WTC11 (cell line): ENCODE results near the gene DHDH. TPM values are rescaled to one million over a fixed set of nuclear protein-coding genes. Genes with fewer than 3 reads are reported as not detected.

Source experiments
- ATAC-seq: fragments of 200-7000 bp; cut with Tn5 transposase; 2 replicates; pipeline ENCODE4 v1.10.0; 2021; ENCODE audit warnings: mild to moderate bottlenecking, moderate library complexity
- CTCF ChIA-PET: fragments of 300-600 bp; sonication (Branson Sonifier 250); formaldehyde crosslinking; loops from one replicate; lab custom pipeline; 2021; ENCODE audit warnings: antibody characterized with exemption; lab: Charles Lee
- POLR2A ChIA-PET: fragments of 350-600 bp; sonication (Branson Sonifier 250); formaldehyde crosslinking; loops from one replicate; lab custom pipeline; 2021; ENCODE audit warnings: antibody characterized with exemption; lab: Charles Lee
- DNase-seq: peaks from one replicate; pipeline ENCODE4 v3.0.0; 2021; ENCODE audit warnings: low spot score
- H3K27ac Mint-ChIP-seq: 2 replicates; pipeline ENCODE4 v1.8.0; 2021; ENCODE audit warnings: mixed read lengths
- H3K27me3 Mint-ChIP-seq: 2 replicates; pipeline ENCODE4 v1.8.0; 2021; ENCODE audit warnings: low read depth, mild to moderate bottlenecking, moderate library complexity, mixed read lengths
- H3K36me3 Mint-ChIP-seq: 2 replicates; pipeline ENCODE4 v1.8.0; 2021; ENCODE audit warnings: mixed read lengths
- H3K4me1 Mint-ChIP-seq: 2 replicates; pipeline ENCODE4 v1.8.0; 2022; ENCODE audit warnings: mixed read lengths
- H3K4me3 Mint-ChIP-seq: 2 replicates; pipeline ENCODE4 v1.8.0; 2021; ENCODE audit warnings: mild to moderate bottlenecking, moderate library complexity, mixed read lengths
- H3K9me3 Mint-ChIP-seq: 2 replicates; pipeline ENCODE4 v1.8.0; 2021; ENCODE audit warnings: mixed read lengths
- CBFB ChIP-seq: sonication (generic); formaldehyde crosslinking; IDR thresholded peaks from 2 replicates; pipeline ENCODE4 v1.8.1; 2022; ENCODE audit warnings: mild to moderate bottlenecking, low read depth, missing genetic modification reagents
- ESRRA ChIP-seq: sonication (generic); formaldehyde crosslinking; IDR thresholded peaks from 2 replicates; pipeline ENCODE4 v1.8.1; 2022; ENCODE audit warnings: mild to moderate bottlenecking, missing genetic modification reagents, borderline replicate concordance
- ETV6 ChIP-seq: sonication (generic); formaldehyde crosslinking; IDR thresholded peaks from 2 replicates; pipeline ENCODE4 v1.8.1; 2022; ENCODE audit warnings: mild to moderate bottlenecking, missing genetic modification reagents
- FOXK1 ChIP-seq: sonication (generic); formaldehyde crosslinking; IDR thresholded peaks from 2 replicates; pipeline ENCODE4 v1.8.0; 2022; ENCODE audit warnings: mild to moderate bottlenecking, moderate library complexity, missing genetic modification reagents
- FOXP1 ChIP-seq: sonication (generic); formaldehyde crosslinking; IDR thresholded peaks from 2 replicates; pipeline ENCODE4 v1.8.0; 2022; ENCODE audit warnings: missing genetic modification reagents, mild to moderate bottlenecking, moderate library complexity, borderline replicate concordance
- GABPB1 ChIP-seq: sonication (generic); formaldehyde crosslinking; IDR thresholded peaks from 2 replicates; pipeline ENCODE4 v1.8.1; 2023; ENCODE audit warnings: mild to moderate bottlenecking, missing genetic modification reagents
- KAT7 ChIP-seq: sonication (generic); formaldehyde crosslinking; IDR thresholded peaks from 2 replicates; pipeline ENCODE4 v1.8.1; 2023; ENCODE audit warnings: missing genetic modification reagents, mild to moderate bottlenecking, borderline replicate concordance
- MYBL2 ChIP-seq: sonication (generic); formaldehyde crosslinking; IDR thresholded peaks from 2 replicates; pipeline ENCODE4 v1.8.1; 2023; ENCODE audit warnings: mild to moderate bottlenecking, moderate library complexity, missing genetic modification reagents
- OVOL2 ChIP-seq: fragments of 250-450 bp; sonication (Bioruptor Pico); IDR thresholded peaks from 2 replicates; pipeline ENCODE4 v1.9.0; 2021; ENCODE audit warnings: mild to moderate bottlenecking, borderline replicate concordance
- PRRX2 ChIP-seq: fragments of 250-450 bp; sonication (Bioruptor Pico); IDR thresholded peaks from 2 replicates; pipeline ENCODE4 v1.8.0; 2021; ENCODE audit warnings: mild to moderate bottlenecking
- RORB ChIP-seq: fragments of 250-450 bp; sonication (Bioruptor Pico); IDR thresholded peaks from 2 replicates; pipeline ENCODE4 v1.9.0; 2021; ENCODE audit warnings: mild to moderate bottlenecking
- TCF7 ChIP-seq: sonication (generic); formaldehyde crosslinking; IDR thresholded peaks from 2 replicates; pipeline ENCODE4 v1.8.0; 2022; ENCODE audit warnings: mild to moderate bottlenecking, low read depth, missing genetic modification reagents, moderate library complexity
- TP53 ChIP-seq: sonication (generic); formaldehyde crosslinking; IDR thresholded peaks from 2 replicates; pipeline ENCODE4 v1.8.1; 2023; ENCODE audit warnings: mild to moderate bottlenecking, missing genetic modification reagents
- ZNF121 ChIP-seq: sonication (generic); formaldehyde crosslinking; IDR thresholded peaks from 2 replicates; pipeline ENCODE4 v1.8.0; 2023; ENCODE audit warnings: missing genetic modification reagents
- total RNA-seq: library from RNA; stranded (reverse); gene quantifications from 3 replicates; pipeline ENCODE4 v1.2.3, GENCODE V29; 2021
- TF ChIP-seq, protein P1 (sequence below): sonication (generic); formaldehyde crosslinking; IDR thresholded peaks from 2 replicates; pipeline ENCODE4 v1.8.1; 2023; ENCODE audit warnings: mild to moderate bottlenecking, missing genetic modification reagents, moderate library complexity
- TF ChIP-seq, protein P2 (sequence below): sonication (generic); formaldehyde crosslinking; IDR thresholded peaks from 2 replicates; pipeline ENCODE4 v1.8.1; 2023; ENCODE audit warnings: mild to moderate bottlenecking, missing genetic modification reagents
- TF ChIP-seq, protein P3 (sequence below): sonication (generic); formaldehyde crosslinking; IDR thresholded peaks from 2 replicates; pipeline ENCODE4 v1.8.1; 2022; ENCODE audit warnings: mild to moderate bottlenecking, missing genetic modification reagents, moderate library complexity, borderline replicate concordance

The DHDH gene
- total RNA-seq, 1 experiment from 2014 or later, result 3.0 TPM

DNA sequence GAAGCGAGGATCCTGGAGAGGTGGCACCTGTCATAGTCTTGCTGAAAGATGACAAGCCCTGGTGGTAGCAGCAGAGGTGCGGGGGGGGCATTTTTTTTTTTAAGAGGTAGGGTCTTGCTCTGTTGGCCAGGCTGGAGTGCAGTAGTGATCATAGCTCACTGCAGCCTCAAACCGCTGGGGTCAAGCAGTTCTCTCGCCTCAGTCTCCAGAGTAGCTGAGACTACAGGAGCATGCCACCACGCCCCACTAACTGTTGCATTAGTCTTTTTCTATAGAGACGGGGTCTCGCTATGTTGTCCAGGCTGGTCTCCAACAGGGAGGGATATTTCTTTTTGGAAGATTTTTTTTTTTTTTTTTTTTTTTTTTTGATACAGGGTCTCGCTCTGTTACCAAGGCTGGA lies 24.5 kb downstream of the DHDH start:
- POLR2A ChIA-PET, result interaction anchor here (0.6 kb wide), 1 partner anchor 77 kb away, joined by 3 read pairs; no protein-coding TSS in a partner anchor
- CTCF ChIA-PET, result interaction anchor here (2.6 kb wide), 1 partner anchor 13 kb away, joined by 9 read pairs; no protein-coding TSS in a partner anchor
- no peak overlapping the region for H3K27ac Mint-ChIP-seq
- no peaks in the 10 kb centered on the region for H3K9me3 Mint-ChIP-seq
- no peak for TF ChIP-seq ETV6
- TF ChIP-seq ZNF121 (CRISPR knock-in tag), result peak; percentile 95
- TF ChIP-seq, all 79 proteins: peak for 1
- Mint-ChIP-seq H3K27me3 (no peaks in the 10 kb centered on the region), H3K4me1 (peaks cover 25% of the 10 kb centered on the region), H3K4me3 (no peak overlapping the region), H3K36me3 (peaks cover 43% of the 10 kb centered on the region)
- no peak for ATAC-seq
- no peak for DNase-seq

DNA sequence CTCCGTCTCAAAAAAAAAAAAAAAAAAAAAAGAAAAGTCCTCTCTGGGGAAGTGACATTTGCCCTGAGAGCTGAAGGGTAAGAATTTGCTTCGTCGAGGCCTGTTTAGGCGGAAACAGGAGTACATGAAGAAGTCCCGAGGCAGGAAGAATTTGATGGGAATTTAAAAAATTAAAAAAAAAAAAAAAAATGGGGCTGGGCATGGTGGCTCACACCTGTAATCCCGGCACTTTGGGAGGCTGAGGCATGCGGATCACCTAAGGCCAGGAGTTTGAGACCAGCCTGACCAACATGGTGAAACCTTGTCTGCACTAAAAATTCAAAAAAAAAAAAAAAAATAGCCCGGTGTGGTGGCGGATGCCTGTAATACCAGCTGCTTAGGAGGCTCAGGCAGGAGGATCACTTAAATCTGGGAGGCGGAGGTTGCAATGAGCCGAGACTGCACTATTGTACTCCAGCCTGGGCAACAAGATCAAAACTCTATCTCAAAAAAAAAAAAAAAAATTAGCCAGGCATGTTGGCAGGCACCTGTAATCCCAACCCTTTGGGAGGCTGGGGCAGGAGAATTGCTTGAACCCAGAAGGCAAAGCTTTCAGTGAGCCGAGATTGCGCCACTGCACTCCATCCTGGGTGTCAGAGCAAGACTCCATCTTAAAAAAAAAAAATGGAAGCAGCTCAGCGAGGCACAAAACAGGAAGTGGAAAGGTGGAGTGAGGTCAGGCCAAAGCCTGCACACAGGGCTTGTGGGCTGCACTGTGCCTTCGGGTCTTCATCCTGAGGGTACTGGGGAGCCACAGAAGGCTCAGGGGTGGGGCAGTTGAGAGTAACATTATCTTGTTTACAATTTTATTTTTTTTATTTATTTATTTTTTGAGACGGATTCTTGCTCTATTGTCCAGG lies 26.1 kb downstream of the DHDH start:
- CTCF ChIA-PET, result interaction anchor here (1.2 to 2.6 kb wide), 2 partner anchors 11 to 27 kb away, joined by 4 to 9 read pairs; partner anchors contain the start of gene DHDH
- Mint-ChIP-seq H3K4me1 (peaks cover 36% of the 10 kb centered on the region), H3K9me3 (no peaks in the 10 kb centered on the region), H3K4me3 (no peak overlapping the region), H3K36me3 (peaks cover 43% of the 10 kb centered on the region), H3K27me3 (no peaks in the 10 kb centered on the region)
- no peak for DNase-seq
- TF ChIP-seq, protein P1, sequence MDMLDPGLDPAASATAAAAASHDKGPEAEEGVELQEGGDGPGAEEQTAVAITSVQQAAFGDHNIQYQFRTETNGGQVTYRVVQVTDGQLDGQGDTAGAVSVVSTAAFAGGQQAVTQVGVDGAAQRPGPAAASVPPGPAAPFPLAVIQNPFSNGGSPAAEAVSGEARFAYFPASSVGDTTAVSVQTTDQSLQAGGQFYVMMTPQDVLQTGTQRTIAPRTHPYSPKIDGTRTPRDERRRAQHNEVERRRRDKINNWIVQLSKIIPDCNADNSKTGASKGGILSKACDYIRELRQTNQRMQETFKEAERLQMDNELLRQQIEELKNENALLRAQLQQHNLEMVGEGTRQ, result no peak
- TF ChIP-seq, protein P2, sequence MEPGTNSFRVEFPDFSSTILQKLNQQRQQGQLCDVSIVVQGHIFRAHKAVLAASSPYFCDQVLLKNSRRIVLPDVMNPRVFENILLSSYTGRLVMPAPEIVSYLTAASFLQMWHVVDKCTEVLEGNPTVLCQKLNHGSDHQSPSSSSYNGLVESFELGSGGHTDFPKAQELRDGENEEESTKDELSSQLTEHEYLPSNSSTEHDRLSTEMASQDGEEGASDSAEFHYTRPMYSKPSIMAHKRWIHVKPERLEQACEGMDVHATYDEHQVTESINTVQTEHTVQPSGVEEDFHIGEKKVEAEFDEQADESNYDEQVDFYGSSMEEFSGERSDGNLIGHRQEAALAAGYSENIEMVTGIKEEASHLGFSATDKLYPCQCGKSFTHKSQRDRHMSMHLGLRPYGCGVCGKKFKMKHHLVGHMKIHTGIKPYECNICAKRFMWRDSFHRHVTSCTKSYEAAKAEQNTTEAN, result no peak
- TF ChIP-seq TP53 (CRISPR knock-in tag), result no peak
- TF ChIP-seq GABPB1 (CRISPR knock-in tag), result no peak
- TF ChIP-seq CBFB (CRISPR knock-in tag), result no peak
- no peak for TF ChIP-seq OVOL2 (CRISPR knock-in tag)
- TF ChIP-seq, all 79 proteins: peak for 0
- no peak for ATAC-seq
- POLR2A ChIA-PET, result interaction anchor here (0.6 kb wide), 1 partner anchor 101 kb away, joined by 3 read pairs; no protein-coding TSS in a partner anchor
- H3K27ac Mint-ChIP-seq, result no peak overlapping the region

DNA sequence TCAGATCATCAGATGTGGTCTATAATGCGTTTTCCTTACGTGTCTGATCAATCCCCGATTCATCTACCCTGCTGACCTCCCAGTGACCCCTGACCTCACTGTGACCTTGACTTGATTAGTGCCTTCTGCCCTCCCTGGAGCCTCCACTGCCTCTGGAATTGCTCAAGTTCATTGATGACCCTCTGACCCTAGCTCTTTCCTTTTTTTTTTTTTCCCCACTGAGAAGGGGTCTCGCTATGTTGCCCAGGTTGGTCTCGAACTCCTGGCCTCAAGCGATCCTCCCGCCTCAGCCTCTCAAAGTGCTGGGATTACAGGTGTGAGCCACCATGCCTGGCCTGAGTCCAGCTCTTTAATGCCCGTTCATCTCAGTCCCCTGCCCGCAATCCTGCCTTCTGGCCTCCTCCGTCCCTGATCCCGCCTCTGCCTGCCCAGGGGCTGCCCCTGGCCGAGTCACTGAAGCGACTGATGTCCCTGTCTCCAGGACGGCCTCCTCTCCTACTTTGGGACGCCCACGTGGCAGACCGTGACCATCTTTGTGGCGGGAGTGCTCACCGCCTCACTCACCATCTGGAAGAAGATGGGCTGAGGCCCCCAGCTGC lies 27.7 kb downstream of the DHDH start:
- H3K27me3 Mint-ChIP-seq, result no peaks in the 10 kb centered on the region
- CTCF ChIA-PET, result interaction anchor here (1.4 to 2.3 kb wide), 3 partner anchors 9 to 32 kb away, joined by 4 to 14 read pairs (median 10); partner anchors contain the start of genes GYS1 and RUVBL2
- TF ChIP-seq ZNF121 (CRISPR knock-in tag) (peak; percentile 94), FOXP1 (0 out of 2 replicates have a peak, but pooled peaks have one; percentile 5), FOXK1 (CRISPR knock-in tag) (no peak), RORB (no peak), MYBL2 (no peak), KAT7 (CRISPR knock-in tag) (no peak), ESRRA (CRISPR knock-in tag) (0 out of 2 replicates have a peak, but pooled peaks have one; percentile 3), TCF7 (CRISPR knock-in tag) (no peak), PRRX2 (CRISPR knock-in tag) (no peak)
- TF ChIP-seq, protein P3, sequence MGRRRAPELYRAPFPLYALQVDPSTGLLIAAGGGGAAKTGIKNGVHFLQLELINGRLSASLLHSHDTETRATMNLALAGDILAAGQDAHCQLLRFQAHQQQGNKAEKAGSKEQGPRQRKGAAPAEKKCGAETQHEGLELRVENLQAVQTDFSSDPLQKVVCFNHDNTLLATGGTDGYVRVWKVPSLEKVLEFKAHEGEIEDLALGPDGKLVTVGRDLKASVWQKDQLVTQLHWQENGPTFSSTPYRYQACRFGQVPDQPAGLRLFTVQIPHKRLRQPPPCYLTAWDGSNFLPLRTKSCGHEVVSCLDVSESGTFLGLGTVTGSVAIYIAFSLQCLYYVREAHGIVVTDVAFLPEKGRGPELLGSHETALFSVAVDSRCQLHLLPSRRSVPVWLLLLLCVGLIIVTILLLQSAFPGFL (CRISPR knock-in tag), result no peak
- TF ChIP-seq, protein P1, result no peak
- POLR2A ChIA-PET, result interaction anchor here (0.5 to 0.6 kb wide), 2 partner anchors 88 to 344 kb away, joined by 3 read pairs; no protein-coding TSS in a partner anchor
- H3K9me3 Mint-ChIP-seq, result no peaks in the 10 kb centered on the region
- no peak overlapping the region for H3K4me3 Mint-ChIP-seq
- DNase-seq (no peak), ATAC-seq (no peak)
- H3K4me1 Mint-ChIP-seq, result peaks cover 31% of the 10 kb centered on the region
- H3K36me3 Mint-ChIP-seq, result peaks cover 39% of the 10 kb centered on the region
- H3K27ac Mint-ChIP-seq, result peak overlapping the region; percentile 53; the same call in 1 of the 2 replicates
